Hematopoietic multipotent progenitor cell treated with erythropoietin and hydrocortisone succinate and interleukin-3 and kit ligand, for 8 days (in vitro differentiated cells): ENCODE measurements around the gene OR7C1.
"Not testable (repeated sequence)": the region's sequence is repeated elsewhere in the genome, so short reads cannot be mapped to it uniquely, and the experiment has no call there.

Experiments
- DNase-seq: peaks from one replicate; pipeline ENCODE4 v3.0.0-alpha.2; 2015

The OR7C1 gene

DNA sequence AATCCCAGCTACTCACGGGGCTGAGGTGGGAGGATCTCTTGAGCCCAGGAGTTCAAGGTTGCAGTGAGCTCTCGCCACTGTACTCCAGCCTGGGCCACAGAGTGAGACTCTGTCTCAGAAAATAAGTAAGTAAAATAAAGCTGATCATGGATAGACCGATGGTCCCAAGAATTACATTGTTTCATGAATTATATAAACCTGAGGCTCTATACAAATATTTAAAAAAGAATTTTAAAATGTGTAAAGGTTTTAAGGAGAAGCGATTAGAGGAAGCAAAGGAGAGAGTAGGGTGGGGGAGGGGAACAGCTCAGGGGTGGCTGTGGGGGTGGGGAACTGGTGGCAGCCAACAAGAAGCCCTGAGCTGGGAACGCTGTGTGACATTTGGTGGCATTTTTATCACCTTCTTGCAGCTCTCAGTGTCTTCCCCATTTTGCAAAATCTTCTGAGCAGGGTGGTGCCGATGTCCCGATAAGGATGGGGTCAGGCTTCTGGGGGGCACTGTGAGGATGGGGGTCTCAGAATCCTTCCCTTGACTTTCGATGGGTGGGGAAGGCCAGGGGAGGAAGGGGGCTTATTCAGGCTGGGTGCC, 51.5 kb downstream of the OR7C1 start:
- peak; percentile 85 for DNase-seq

- DNase-seq: peak; percentile 52
These were observed 52.2 kb downstream of the OR7C1 start for GRCh38 chr19:14782626-14783409.

DNA sequence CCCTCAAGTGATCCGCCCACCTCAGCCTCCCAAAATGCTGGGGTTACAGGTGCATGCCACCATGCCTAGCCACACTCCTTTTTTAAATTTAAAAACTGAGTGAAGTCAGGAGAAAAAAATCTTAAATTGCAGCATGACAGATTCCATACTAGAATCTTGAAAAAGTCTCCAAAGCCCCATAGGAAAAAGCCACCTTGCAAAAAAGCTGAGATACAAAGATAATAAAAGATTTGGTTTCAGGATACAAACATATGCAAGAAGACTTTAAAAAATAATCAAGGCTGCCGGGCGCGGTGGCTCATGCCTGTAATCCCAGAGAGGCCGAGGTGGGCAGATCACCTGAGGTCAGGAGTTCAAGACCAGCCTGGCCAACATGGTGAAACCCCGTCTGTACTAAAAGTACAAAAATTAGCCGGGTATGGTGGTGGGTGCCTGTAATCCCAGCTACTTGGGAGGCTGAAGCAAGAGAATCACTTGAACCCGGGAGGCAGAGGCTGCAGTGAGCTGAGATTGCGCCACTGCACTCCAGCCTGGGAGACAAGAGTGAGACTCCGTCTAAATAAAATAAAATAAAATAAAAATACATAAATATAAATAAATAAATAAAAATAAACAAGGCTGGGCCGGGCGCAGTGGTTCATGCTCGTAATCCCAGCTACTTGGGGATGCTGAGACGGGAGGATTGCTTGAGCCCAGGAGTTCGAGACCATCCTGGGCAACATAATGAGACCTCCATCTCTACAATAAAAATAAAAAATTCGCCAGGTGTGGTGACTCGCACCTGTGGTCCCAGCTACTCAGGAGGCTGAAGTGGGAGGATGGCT, 53.1 kb downstream of the OR7C1 start:
- DNase-seq: not testable (repeated sequence)

GRCh38 chr19:14780622-14781225, 54.3 kb downstream of the OR7C1 start:
- DNase-seq: not testable (repeated sequence)

DNA sequence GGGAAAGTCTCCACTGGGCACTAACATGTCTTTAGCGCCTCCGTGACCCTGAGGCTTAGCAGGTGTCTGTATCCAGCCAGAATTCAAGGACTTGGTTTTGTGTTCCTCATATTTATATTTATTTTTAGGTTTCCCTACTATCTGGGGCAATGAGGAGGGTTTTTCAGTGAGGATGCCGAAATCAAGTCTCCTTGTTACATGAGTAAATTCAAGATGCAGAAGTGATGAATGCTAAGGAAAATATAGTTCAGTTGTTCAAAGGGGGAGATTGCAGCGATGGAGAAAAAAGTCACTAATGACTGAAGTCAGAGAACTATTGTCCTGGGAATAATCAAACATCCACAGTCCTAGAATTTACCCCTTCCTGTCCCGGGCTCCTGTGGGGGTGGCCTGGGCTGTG, 55.8 kb downstream of the OR7C1 start:
- no peak for DNase-seq

GRCh38 chr19:14778110-14778845, 56.7 kb downstream of the OR7C1 start, which contains the start of gene ADGRE2:
Gene ADGRE2 (minus strand): TSS chr19:14778560. CDS start chr19:14776756, 1,804 bp downstream.
- DNase-seq: not testable (repeated sequence)

GRCh38 chr19:14777645-14778044, 57.3 kb downstream of the OR7C1 start:
- DNase-seq: not testable (repeated sequence)

- DNase-seq: peak; percentile 52
These were observed 59.0 kb downstream of the OR7C1 start for GRCh38 chr19:14775869-14776586.

- not testable (repeated sequence) for DNase-seq
These were observed 59.7 kb downstream of the OR7C1 start for GRCh38 chr19:14775326-14775725.

GRCh38 chr19:14774373-14774772, 60.6 kb downstream of the OR7C1 start:
- no peak for DNase-seq

GRCh38 chr19:14773722-14774121, 61.3 kb downstream of the OR7C1 start:
- DNase-seq: not testable (repeated sequence)

- DNase-seq: no peak
These were observed 62.0 kb downstream of the OR7C1 start for GRCh38 chr19:14772995-14773394.

DNA sequence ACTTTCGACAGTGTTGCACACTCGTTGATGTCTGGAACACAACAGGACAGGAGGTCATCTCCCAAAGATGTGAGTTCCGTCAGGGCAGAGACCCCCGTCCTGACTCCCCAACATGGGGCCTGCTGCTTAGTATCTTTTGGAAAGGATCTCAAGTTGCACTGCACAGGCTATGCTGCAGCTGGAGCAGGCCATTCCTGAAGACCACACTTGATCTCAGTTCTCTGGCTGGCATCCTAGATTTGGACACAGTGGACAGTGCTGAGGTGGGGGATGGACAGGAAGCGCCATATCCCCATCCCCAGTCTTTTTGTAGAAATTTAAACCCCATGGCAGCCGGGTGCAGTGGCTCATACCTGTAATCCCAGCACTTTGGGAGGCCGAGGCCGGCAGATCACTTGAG, 62.5 kb downstream of the OR7C1 start:
- no peak for DNase-seq

DNA sequence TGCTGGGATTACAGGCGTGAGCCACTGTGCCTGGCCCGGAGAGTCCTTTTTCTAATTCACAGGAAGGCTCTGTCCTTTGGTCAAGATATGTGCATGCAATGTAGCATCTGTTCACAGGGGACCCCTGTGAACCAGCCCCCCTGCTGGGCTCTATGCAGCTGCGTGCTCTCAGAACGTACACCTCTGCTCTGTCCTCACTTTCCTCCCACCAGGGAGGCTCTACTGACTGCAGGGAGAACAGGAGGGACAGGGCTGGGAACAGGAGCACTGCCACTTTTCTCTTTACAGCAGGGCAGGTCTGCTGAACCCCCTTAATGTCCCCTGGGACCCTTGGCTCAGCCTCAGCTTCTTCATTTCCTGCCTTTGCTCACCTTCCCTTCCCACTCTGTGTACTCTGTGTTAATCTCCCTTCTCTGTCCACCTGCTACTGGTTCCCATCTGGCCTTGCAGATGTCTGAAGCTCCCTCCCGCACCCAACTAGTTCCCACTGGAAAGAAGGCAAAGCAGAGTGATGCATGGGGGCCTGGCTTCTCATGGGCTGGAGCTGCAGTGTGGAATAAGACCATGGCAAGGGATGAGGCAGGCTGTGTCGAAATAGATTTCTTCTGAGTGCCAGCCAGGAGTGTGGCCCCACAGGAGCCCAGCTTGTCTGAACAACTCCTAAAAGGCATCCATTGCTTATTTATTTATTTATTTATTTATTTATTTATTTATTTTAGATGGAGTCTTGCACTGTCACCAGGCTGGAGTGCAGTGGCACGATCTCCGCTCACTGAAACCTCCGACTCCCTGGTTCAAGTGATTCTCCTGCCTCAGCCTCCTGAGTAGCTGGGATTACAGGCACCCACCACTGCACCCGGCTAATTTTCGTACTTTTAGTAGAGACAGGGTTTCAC, 63.8 kb downstream of the OR7C1 start:
- no peak for DNase-seq

- no peak for DNase-seq
These were observed 64.8 kb downstream of the OR7C1 start for GRCh38 chr19:14770136-14770535.

DNA sequence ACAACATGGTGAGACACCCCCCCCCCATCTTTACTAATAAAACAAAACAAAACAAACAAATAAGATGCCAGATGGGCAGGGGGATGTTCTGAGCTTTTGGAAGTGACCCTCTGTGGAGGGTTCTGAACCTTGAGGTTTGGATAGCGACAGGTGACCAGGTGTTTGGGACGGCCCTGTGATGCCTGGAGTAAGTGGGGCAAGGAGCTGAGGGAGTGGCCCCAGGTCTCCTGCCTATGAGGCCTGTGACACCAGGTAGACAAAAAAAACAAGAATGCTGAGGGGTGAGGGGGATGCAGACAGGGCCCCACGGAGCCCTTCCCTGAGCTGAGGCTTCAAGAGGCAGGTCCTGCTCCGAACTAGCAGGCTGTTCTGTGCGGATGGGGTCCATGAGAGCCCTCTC, 65.8 kb downstream of the OR7C1 start:
- no peak for DNase-seq

- no peak for DNase-seq
These were observed 67.0 kb downstream of the OR7C1 start for GRCh38 chr19:14768001-14768400.

GRCh38 chr19:14767466-14767971, 67.5 kb downstream of the OR7C1 start:
- no peak for DNase-seq

DNA sequence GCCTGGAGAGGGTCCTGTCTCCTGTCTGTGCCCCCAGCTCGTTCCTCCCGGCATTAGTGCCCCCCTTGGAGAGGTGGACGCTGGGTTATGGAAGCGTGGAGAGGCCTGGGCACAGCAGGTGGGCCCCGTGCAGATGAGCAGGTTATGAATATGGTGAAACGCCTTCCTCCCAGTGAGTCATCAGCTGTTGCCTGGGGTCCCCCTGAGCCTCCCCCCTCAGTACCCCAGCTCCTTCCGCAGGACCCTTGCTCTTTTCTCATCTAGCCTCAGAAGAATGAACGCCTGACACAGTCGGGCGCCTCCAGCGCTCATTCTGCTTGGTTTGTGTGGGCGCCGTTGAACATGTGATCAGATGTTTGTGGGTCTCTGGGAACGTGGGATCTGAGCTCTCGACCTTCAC, 69.1 kb downstream of the OR7C1 start:
- not testable (repeated sequence) for DNase-seq

DNA sequence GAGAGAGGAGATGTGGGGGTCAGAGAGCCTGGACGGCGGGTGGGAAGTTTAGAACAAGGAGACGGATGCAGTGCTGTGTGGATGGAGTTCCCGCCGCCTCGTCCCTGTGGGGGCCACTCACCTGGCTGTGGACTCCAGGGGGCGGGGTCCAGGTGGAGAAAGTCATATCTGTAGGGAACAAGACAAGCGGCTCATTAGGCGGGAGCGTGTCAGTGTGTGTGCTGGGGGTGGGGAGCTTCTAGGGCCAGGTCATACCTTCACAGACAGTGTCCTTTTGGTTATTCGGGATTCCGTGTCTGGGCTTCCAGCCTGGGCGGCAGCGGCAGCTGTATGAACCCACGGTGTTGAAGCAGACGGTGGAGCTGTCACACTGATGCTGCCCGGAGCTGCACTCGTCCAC, 69.6 kb downstream of the OR7C1 start:
- not testable (repeated sequence) for DNase-seq
